T-helper 17 cell (primary cell): ENCODE results near the gene SCN3A. TPM values are rescaled to one million over a fixed set of nuclear protein-coding genes. Genes with fewer than 3 reads are reported as not detected.

Experiments used
- ATAC-seq: fragments of 150-1000 bp; cut with Tn5 transposase; 2 replicates; pipeline ENCODE4 v1.10.0; 2021; ENCODE audit warnings: mild to moderate bottlenecking, moderate library complexity
- DNase-seq, 3 donors: peaks; one replicate each; pipeline versions ENCODE4 v3.0.0 to v3.0.0-alpha.2; 2020 to 2021
- H3K9me3 ChIP-seq: one replicate; pipeline ENCODE4 v1.7.0; 2013; ENCODE audit warnings: low read length, mild to moderate bottlenecking; ENCODE audit not compliant: control insufficient read depth, poor library complexity, severe bottlenecking
- H3K27ac Mint-ChIP-seq: one replicate; pipeline ENCODE4 v1.8.0; 2022; ENCODE audit warnings: mild to moderate bottlenecking, moderate library complexity, mixed read lengths
- H3K27me3 Mint-ChIP-seq: one replicate; pipeline ENCODE4 v1.8.0; 2022; ENCODE audit warnings: mixed read lengths
- H3K36me3 Mint-ChIP-seq: one replicate; pipeline ENCODE4 v1.8.0; 2022; ENCODE audit warnings: low read depth, mixed read lengths
- H3K4me1 Mint-ChIP-seq: one replicate; pipeline ENCODE4 v1.8.0; 2022; ENCODE audit warnings: mild to moderate bottlenecking, mixed read lengths
- H3K4me3 Mint-ChIP-seq: one replicate; pipeline ENCODE4 v1.8.0; 2022; ENCODE audit warnings: mild to moderate bottlenecking, moderate library complexity, mixed read lengths
- total RNA-seq, 4 donors: library from RNA in 2 of 4; stranded (reverse) in 2 of 4; gene quantifications; one replicate each; pipeline ENCODE4 v1.2.3 and lab custom pipeline; 2022 to 2026

Gene SCN3A
- total RNA-seq (under 1 TPM in 1 of 2 donors, not detected in 1; 0.42 TPM), total RNA-seq (lab: John Stamatoyannopoulos, UW) (0 reads per million in 2 donors)

DNA sequence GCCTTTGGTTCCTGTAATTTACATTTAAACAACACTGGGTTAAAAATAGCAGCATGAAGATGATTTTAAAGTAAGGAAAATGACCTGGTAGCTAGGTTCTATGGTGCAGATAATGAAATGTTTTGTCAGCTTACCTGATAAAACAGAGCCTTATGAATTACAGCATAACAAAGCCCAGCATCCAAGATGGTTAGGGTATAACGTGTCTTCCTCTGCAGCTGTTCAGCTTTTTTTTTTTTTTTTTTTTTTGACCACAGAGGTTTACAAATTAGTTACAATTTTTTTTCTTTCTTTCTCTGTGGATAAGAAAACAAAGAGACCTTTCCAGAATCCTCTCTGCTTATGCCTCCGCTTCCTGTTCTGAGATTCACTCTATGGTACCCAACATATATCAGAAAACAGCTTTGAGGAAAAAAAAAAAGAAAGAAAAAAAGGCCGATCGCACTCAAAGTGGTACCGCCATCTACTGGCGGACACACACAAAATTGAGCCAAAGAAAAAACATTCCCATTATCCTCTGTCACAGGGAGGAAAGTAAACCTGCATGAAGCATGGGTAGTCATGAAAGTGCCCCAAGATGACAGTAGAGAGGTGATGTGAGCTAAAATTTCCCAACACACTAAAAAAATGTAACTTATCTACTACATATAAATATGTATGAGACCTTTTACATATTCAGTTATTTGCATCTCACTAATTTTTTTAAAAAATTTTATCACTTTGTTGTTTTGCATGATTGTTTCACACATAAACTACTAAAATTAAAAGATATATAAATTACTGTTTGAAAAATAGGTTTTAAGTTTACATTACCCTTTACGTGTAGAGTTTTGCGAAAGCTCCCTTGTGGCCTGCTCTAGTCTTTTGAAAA is at the start of gene SCN3A:
SCN3A (minus strand) TSS at position 362 of the 871 bp plus-strand sequence. CDS start 27,656 bp downstream, outside the sequence.
- peaks cover 14% of the 10 kb centered on the region for H3K27me3 Mint-ChIP-seq
- DNase-seq (no peak), ATAC-seq (peak; percentile 30)
- H3K36me3 Mint-ChIP-seq: peaks cover 3% of the 10 kb centered on the region
- peaks cover 3% of the 10 kb centered on the region for H3K4me1 Mint-ChIP-seq
- no peaks in the 10 kb centered on the region for H3K9me3 ChIP-seq
- no peak within 1 kb of the TSS for H3K27ac Mint-ChIP-seq
- no peak within 1 kb of the TSS for H3K4me3 Mint-ChIP-seq

DNA sequence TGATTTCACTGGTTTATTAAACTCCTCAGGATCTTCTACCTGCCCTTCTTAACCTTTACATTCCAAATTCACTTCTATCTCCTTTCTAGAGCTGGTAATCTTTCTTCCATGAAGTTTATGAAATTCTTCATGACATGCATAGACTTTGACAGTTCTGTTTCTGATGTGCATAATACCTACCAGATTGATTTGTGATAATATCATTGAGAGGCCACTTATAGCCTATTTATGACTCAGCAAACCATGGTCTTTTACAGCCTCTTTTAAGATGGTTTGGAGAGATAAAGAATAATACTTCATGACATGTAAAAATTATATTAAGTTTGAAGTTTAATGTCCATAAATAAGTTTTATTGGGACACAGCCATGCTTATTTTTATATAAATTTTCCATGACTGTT is 49.3 kb upstream of the SCN3A start:
- no peaks in the 10 kb centered on the region for H3K4me1 Mint-ChIP-seq
- ATAC-seq: no peak
- no peak overlapping the region for H3K4me3 Mint-ChIP-seq
- H3K27ac Mint-ChIP-seq: no peak overlapping the region
- peaks cover 10% of the 10 kb centered on the region for H3K27me3 Mint-ChIP-seq
- H3K36me3 Mint-ChIP-seq: no peaks in the 10 kb centered on the region
- DNase-seq: no peak
- H3K9me3 ChIP-seq: no peaks in the 10 kb centered on the region

DNA sequence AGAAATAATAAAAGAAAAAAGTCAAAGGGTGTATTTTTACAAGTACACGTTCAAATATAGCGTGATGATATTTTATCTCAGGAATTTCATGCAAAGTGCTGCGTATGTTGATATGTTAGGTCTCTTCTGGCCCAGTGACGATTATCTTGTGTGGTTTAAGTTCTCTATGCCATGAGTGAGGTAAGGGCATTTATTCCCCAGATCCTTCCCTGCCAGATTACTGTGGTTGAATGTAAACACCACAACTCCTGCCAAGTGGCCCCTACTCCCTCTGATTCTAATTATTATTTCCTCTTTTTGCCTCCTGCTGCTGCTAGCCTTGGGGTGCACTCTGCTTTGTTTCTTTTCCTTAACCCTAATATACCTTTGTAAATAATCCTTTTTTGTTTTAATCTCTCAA is 47.5 kb upstream of the SCN3A start:
- Mint-ChIP-seq H3K4me3 (no peak overlapping the region), H3K27ac (no peak overlapping the region), H3K4me1 (no peaks in the 10 kb centered on the region), H3K27me3 (peaks cover 10% of the 10 kb centered on the region), H3K36me3 (no peaks in the 10 kb centered on the region)
- no peak for ATAC-seq
- no peak for DNase-seq
- H3K9me3 ChIP-seq: no peaks in the 10 kb centered on the region

DNA sequence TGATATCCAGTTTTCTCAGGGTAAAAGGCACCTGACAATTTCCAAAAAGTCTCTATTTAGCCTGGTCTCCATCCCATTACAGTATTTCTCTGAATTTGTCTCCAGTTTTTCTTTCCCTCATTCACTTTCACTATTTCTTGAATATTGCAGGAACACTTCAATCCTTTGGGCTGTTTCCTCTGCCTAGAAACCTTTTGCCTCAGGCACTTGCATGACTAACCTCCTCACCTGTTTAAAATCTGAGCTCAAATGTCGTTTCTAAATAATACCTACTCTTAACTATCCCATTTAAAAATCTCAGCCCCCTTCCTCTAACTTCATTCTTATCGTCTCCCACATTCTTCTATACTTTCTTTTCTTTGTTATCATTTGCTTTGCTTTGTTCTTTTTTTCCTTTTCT is 44.4 kb upstream of the SCN3A start:
- DNase-seq (no peak), ATAC-seq (no peak)
- no peaks in the 10 kb centered on the region for H3K4me1 Mint-ChIP-seq
- no peak overlapping the region for H3K4me3 Mint-ChIP-seq
- peaks cover 5% of the 10 kb centered on the region for H3K27me3 Mint-ChIP-seq
- no peak overlapping the region for H3K27ac Mint-ChIP-seq
- H3K36me3 Mint-ChIP-seq: no peaks in the 10 kb centered on the region
- no peaks in the 10 kb centered on the region for H3K9me3 ChIP-seq

DNA sequence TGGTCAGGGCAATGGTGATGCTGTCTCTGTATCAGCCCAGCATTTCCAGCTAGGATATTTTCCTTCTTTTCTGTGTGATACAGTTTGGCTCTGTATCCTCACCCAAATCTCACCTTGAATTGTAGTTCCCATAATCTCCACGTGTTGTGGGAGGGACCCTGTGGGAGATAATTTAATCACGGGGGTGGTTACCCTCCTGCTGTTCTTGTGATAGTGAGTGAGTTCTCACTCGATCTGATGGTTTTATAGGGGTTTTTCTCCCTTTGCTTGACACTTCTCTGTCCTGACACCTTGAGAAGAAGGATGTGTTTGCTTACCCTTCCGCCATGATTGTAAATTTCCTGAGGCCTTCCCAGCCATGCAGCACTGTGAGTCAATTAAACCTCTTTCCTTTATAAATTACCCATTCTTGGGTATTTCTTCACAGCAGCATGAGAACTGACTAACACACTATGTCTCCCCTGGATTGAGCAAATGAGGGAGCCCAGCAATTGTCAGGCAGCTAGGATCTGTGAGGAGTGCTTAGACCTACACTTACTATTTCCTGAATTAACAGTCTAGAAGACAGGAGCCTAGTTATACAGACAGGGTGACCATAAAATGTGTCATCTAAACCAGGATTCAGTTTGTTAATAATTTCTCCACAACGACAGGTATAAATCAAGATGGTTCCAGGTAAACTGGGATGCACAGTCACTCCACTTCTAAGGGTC is 41.4 kb upstream of the SCN3A start:
- DNase-seq (no peak), ATAC-seq (no peak)
- Mint-ChIP-seq H3K27ac (no peak overlapping the region), H3K36me3 (no peaks in the 10 kb centered on the region), H3K4me1 (no peaks in the 10 kb centered on the region), H3K4me3 (no peak overlapping the region), H3K27me3 (peaks cover 5% of the 10 kb centered on the region)
- no peaks in the 10 kb centered on the region for H3K9me3 ChIP-seq

DNA sequence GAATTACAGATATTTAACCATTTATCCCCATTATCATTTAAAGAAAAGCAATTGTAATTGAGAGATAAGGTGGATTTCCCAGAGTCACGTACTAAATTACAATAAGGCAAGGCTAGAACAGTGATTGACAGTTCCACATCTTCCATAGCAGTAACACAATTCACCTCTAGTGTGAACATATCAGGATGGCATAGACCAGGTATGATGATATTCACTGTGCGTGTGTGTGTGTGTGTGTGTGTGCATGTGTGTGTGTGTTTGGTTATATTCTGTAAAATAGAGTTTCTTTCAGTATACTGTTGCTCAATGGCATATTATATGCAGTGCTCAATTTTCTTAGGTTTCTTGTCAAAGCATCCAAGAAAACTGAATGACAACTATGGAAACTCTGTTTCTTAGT is 37.1 kb upstream of the SCN3A start:
- Mint-ChIP-seq H3K4me1 (no peaks in the 10 kb centered on the region), H3K4me3 (no peak overlapping the region), H3K36me3 (no peaks in the 10 kb centered on the region), H3K27me3 (peaks cover 5% of the 10 kb centered on the region), H3K27ac (no peak overlapping the region)
- no peak for DNase-seq
- H3K9me3 ChIP-seq: no peaks in the 10 kb centered on the region
- ATAC-seq: no peak

DNA sequence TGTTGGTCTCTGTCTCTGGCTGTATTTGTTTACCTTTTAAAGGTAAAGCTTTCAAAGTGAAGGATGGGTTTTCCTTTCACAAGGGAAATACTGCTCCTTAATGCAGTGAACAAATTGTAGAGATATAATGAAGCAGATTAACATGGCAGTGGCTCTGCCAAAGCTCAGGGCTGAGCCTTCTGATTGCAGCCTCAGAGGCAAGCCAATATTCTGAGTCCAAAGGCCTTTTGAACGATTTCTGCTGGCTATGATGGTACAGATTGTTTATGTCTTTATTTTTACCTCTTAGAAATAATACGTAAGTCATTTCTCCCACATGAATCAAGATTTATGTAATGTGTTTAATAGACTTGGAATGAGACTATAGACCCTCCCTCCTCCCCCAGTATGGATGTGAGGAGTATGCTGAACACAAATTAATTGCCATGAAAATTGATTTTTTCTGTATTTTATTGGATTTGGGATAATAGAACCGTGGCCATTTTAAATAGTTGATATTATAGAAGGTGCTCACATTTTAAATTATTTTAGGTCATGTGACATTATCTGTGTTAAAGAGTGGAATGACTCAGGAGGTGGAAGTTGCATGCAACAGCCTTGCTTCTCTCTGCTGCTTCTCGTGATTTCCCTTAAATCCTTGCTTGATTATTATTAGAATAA is 36.1 kb upstream of the SCN3A start:
- H3K27me3 Mint-ChIP-seq: peaks cover 5% of the 10 kb centered on the region
- H3K4me1 Mint-ChIP-seq: no peaks in the 10 kb centered on the region
- no peaks in the 10 kb centered on the region for H3K36me3 Mint-ChIP-seq
- ATAC-seq (no peak), DNase-seq (no peak)
- H3K9me3 ChIP-seq: no peaks in the 10 kb centered on the region
- no peak overlapping the region for H3K4me3 Mint-ChIP-seq
- no peak overlapping the region for H3K27ac Mint-ChIP-seq

DNA sequence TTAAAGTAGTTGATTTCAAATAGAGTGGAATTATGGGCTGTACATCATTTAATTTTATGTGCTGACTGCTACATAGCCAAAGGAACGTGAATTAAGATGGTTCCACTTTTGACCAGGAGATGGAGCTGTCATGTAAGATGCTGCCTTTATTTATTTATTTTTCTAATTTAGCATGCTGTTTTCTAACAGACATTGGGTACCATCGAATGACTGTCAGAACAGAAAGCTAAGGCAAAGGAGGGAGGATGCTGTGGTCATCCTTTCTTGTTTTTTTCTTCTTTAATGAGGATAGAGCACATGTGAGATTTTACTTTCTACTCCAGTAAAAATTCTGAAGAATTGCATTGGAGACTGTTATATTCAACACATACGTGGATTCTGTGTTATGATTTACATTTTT is 35.4 kb upstream of the SCN3A start, which contains the start of gene SCN2A:
SCN2A (plus strand) TSS at position 185 of the 400 bp plus-strand sequence. CDS start 56,410 bp downstream, outside the sequence.
- Mint-ChIP-seq H3K27ac (no peak within 1 kb of the TSS), H3K36me3 (no peaks in the 10 kb centered on the region), H3K27me3 (peaks cover 5% of the 10 kb centered on the region), H3K4me3 (no peak within 1 kb of the TSS), H3K4me1 (no peaks in the 10 kb centered on the region)
- no peak for ATAC-seq
- no peak for DNase-seq
- H3K9me3 ChIP-seq: no peaks in the 10 kb centered on the region

DNA sequence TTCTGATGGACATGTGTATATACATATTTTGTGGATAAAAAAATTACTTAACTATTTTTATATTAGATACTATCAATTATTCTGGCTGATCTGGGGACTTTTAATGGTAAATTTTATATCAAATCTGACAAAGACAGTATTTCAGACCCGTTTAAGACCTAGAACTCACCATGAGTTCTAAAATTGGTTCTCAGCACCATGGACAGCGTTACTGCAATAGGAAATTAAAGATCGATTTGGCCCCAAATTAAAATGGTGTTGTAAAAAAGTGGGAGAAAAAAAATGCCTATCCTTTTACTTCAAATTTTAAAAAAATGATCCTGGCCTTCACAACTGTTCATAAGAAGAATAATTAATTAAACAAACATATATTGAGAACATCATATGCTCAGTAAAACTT is 34.4 kb upstream of the SCN3A start:
- Mint-ChIP-seq H3K27ac (no peak overlapping the region), H3K36me3 (no peaks in the 10 kb centered on the region), H3K4me1 (no peaks in the 10 kb centered on the region), H3K27me3 (peaks cover 5% of the 10 kb centered on the region), H3K4me3 (no peak overlapping the region)
- DNase-seq: no peak
- ATAC-seq: no peak
- no peaks in the 10 kb centered on the region for H3K9me3 ChIP-seq

DNA sequence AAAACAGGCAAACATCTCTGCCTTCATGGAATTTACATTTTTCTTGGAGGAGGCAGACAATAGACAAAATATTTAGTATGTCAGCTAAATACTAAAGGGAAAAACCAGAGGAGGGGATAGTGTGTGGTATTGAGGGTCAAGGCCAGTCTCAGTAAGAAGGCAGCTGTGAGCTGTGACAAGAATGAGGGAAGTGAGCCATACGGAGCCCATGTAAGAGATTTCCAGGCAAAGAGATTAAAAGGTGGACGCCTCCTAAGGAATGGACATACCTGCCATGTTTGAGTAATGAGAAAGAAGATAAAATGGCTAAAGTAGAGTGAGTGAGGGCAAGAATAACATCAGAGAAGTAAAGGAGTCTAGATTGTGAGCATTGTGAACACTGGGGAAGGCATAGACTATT is 33.2 kb upstream of the SCN3A start:
- DNase-seq (no peak), ATAC-seq (no peak)
- Mint-ChIP-seq H3K27me3 (peaks cover 5% of the 10 kb centered on the region), H3K27ac (no peak overlapping the region), H3K4me1 (no peaks in the 10 kb centered on the region), H3K4me3 (no peak overlapping the region), H3K36me3 (no peaks in the 10 kb centered on the region)
- no peaks in the 10 kb centered on the region for H3K9me3 ChIP-seq

DNA sequence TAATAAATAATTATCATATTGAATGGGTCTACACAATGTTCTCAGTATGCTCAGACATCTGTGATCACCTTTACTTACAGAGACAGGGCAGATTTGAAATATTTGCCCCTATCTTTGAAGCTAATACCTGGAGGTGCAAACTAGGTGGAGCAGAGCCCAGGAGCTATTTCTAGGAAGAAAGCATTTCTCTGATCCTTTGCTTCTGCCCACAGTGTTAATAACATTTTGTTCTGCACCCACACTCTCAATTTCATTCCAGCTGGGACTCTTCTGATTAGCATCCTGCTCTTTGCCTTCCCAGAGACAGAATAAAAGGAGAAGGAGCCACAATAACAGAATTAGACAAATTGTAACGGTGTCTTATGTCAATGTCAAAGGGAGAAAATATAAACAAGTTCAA is 23.7 kb upstream of the SCN3A start:
- Mint-ChIP-seq H3K36me3 (no peaks in the 10 kb centered on the region), H3K4me3 (no peak overlapping the region), H3K27ac (no peak overlapping the region), H3K27me3 (no peaks in the 10 kb centered on the region), H3K4me1 (no peaks in the 10 kb centered on the region)
- no peak for ATAC-seq
- H3K9me3 ChIP-seq: no peaks in the 10 kb centered on the region
- DNase-seq: no peak

DNA sequence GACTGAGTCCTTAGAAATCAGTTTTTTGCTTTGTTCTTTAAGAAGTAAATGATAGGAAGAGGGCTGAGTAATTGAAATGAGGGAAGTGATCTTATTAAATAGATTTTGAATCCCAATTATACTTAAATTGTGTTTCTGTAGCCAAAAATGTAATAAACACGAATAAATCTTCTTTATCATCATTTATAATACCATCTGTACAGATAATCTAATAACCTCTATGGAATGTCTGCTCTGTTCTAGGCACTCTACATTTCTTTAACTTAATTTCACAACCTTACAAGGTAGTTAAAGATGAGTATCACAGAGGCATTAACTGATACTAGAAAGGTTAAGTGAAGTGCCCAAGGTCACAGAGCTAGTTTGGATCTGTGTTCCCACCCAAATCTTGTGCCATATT is 21.1 kb upstream of the SCN3A start:
- Mint-ChIP-seq H3K4me1 (no peaks in the 10 kb centered on the region), H3K27me3 (no peaks in the 10 kb centered on the region), H3K36me3 (no peaks in the 10 kb centered on the region), H3K27ac (no peak overlapping the region), H3K4me3 (no peak overlapping the region)
- H3K9me3 ChIP-seq: no peaks in the 10 kb centered on the region
- ATAC-seq (no peak), DNase-seq (no peak)

DNA sequence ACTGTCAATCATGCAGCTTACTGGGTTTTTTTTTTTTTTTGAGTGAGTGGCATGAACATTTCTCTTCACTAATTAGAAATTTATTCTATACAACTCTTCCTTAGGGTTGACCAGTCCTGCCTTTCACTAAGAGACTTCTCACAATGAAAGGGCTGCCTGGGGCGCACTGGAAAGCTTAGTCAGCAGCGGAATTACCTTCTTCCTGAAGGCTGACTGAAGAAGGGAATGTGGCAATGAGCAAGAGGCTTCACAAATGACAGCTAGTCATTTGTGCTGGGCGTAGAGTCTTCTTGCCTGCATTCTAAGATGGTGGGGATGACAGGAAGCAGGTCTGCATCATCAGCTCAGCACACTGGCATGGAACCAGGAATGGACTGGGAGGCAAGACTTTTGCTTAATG is 15.6 kb upstream of the SCN3A start:
- H3K9me3 ChIP-seq: no peaks in the 10 kb centered on the region
- H3K27ac Mint-ChIP-seq: no peak overlapping the region
- no peaks in the 10 kb centered on the region for H3K4me1 Mint-ChIP-seq
- no peak for ATAC-seq
- DNase-seq: no peak
- H3K27me3 Mint-ChIP-seq: no peaks in the 10 kb centered on the region
- no peak overlapping the region for H3K4me3 Mint-ChIP-seq
- H3K36me3 Mint-ChIP-seq: no peaks in the 10 kb centered on the region
